Astrocyte of the cerebellum (primary cell): ENCODE measurements around the gene METRNL.

Source experiments
- DNase-seq: peaks from one replicate; pipeline ENCODE4 v3.0.0-alpha.2; 2011; ENCODE audit warnings: low read depth
- H3K4me3 ChIP-seq: 2 replicates; pipeline ENCODE4 v1.5.1; 2011; ENCODE audit warnings: mild to moderate bottlenecking, low read depth, low read length, moderate library complexity
- CTCF ChIP-seq: IDR thresholded peaks from 2 replicates; pipeline ENCODE4 v1.5.1; 2012; ENCODE audit warnings: low read length, low read depth, moderate library complexity, mild to moderate bottlenecking; ENCODE audit errors: missing control alignments
- in situ Hi-C: cut with HindIII; loops from 2 replicates; pipeline ENCODE4 v1.10.0; 2017; ENCODE audit warnings: low sequenced_read_pairs

The METRNL gene

DNA sequence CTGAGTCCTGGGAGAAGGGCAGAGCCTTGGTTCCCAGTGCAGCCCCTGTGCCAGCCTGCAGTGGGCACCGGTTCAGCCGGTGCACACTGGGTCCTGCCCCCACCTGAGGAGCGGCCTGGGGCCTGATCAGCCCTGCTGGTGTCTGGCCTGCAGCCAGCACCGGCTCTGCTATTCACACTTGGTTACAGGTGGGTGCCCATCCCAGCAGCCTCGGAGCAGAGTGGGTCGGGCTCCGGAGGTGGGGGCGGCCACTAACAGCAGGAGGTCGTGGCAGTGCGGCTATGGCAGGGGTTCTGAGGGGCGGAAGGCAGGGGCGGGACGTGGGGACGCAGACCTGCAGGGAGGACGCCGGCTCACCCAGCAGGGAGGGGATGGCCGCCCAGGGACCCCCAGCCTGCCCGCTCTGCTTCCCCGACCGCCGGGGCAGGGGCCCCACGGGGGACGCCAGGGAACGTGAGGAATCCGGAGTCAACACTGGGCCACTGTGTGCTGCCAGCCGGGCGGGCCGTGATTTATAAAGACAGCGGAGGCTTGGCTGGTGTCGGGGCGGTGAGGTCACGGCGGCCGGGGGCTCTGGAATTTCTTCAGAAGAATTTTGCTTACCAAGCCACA is 20.3 kb downstream of the METRNL start:
- in situ Hi-C loops: no loop called here
- H3K4me3 ChIP-seq: peak overlapping the region; percentile 12
- no peak for TF ChIP-seq CTCF
- no peak for DNase-seq

DNA sequence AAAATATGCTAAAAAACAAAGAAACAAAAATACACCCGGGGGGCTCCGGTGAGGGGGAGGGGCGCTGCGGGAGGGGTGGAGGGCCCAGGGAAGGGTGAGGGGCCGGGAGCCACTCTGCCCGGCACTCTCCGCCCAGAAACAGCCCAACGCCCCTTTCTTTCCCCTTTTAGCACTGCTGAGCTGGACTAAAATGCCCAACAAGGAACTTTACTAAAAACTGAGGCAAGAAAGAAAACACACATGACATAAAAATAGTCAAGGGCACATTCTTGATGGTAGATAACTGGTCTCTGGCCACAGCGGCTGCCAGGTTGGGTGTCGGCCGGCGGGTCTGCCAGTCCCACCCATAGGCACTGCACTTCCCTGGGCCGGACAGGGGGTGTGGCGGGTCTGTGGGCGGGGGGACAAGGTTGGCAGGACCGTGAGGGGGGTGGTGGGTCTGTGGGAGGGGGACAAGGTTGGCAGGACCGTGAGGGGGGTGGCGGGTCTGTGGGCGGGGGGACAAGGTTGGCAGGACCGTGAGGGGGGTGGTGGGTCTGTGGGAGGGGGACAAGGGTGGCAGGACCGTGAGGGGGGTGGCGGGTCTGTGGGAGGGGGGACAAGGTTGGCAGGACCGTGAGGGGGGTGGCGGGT is 20.9 kb downstream of the METRNL start:
- no peak for TF ChIP-seq CTCF
- no peak for DNase-seq
- in situ Hi-C loops: no loop called here
- peak overlapping the region; percentile 5 for H3K4me3 ChIP-seq

- no peak for DNase-seq
- no peak overlapping the region for H3K4me3 ChIP-seq
- TF ChIP-seq CTCF: no peak
- in situ Hi-C loops: no loop called here
Measured at GRCh38 chr17:83100853-83101391, 21.5 kb downstream of the METRNL start.

- H3K4me3 ChIP-seq: no peak overlapping the region
- no peak for TF ChIP-seq CTCF
- in situ Hi-C loops: no loop called here
- no peak for DNase-seq
Measured at GRCh38 chr17:83101805-83102480, 22.5 kb downstream of the METRNL start.

DNA sequence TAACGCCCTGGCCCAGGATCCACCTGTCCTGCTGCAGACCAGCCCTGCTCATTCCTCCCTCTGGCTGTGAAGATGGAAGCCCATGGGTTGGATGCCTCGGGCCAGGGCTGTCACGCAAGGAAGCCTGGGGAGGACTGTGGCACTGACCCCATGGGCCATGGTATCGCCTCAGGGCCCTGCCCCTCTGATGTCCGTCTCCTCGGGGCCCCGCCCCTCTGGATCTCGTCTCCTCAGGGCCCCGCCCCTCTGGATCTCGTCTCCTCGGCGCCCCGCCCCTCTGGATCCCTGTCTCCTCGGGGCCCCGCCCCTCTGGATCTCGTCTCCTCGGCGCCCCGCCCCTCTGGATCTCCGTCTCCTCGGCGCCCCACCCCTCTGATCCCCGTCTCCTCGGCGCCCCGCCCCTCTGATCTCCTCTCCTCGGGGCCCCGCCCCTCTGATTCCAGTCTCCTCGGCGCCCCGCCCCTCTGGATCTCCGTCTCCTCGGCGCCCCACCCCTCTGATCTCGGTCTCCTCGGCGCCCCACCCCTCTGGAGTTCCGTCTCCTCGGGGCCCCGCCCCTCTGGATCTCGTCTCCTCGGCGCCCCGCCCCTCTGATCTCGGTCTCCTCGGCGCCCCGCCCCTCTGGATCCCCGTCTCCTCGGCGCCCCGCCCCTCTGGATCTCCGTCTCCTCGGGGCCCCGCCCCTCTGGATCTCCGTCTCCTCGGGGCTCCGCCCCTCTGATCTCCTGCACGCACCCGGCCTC is 24.0 kb downstream of the METRNL start:
- no peak overlapping the region for H3K4me3 ChIP-seq
- in situ Hi-C loops: no loop called here
- no peak for TF ChIP-seq CTCF
- no peak for DNase-seq

DNA sequence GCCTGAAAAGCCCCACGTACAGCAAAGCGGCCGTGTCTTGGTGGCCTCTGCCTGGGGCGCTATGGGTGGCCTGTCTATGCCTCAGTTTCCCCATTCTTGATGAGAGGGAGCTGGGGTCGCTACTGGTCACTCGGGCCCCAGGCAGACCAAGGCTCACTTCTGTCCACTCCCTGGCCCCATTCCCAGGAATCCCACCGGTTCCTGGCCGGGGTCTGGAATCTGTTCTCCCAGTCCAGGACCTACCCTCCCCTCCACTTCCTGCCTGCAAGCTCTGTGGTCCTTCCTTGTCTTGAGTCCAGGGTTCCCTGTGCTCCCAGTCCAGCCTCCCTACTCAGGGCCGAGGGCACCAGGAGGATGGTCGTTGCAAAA is 24.5 kb downstream of the METRNL start:
- in situ Hi-C loops: no loop called here
- TF ChIP-seq CTCF: no peak
- no peak for DNase-seq
- no peak overlapping the region for H3K4me3 ChIP-seq
